NCI-H82 treated with DMSO at 0.1 percent for 48 hours (cell line): ENCODE data around the gene OASL.
"Not testable (repeated sequence)": the region's sequence is repeated elsewhere in the genome, so short reads cannot be mapped to it uniquely, and the experiment has no call there.

Experiments used
- DNase-seq: peaks from one replicate; lab custom pipeline; 2025; ENCODE audit not compliant: unreplicated experiment; lab: John Stamatoyannopoulos, UW

The OASL gene, protein sequence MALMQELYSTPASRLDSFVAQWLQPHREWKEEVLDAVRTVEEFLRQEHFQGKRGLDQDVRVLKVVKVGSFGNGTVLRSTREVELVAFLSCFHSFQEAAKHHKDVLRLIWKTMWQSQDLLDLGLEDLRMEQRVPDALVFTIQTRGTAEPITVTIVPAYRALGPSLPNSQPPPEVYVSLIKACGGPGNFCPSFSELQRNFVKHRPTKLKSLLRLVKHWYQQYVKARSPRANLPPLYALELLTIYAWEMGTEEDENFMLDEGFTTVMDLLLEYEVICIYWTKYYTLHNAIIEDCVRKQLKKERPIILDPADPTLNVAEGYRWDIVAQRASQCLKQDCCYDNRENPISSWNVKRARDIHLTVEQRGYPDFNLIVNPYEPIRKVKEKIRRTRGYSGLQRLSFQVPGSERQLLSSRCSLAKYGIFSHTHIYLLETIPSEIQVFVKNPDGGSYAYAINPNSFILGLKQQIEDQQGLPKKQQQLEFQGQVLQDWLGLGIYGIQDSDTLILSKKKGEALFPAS

DNA sequence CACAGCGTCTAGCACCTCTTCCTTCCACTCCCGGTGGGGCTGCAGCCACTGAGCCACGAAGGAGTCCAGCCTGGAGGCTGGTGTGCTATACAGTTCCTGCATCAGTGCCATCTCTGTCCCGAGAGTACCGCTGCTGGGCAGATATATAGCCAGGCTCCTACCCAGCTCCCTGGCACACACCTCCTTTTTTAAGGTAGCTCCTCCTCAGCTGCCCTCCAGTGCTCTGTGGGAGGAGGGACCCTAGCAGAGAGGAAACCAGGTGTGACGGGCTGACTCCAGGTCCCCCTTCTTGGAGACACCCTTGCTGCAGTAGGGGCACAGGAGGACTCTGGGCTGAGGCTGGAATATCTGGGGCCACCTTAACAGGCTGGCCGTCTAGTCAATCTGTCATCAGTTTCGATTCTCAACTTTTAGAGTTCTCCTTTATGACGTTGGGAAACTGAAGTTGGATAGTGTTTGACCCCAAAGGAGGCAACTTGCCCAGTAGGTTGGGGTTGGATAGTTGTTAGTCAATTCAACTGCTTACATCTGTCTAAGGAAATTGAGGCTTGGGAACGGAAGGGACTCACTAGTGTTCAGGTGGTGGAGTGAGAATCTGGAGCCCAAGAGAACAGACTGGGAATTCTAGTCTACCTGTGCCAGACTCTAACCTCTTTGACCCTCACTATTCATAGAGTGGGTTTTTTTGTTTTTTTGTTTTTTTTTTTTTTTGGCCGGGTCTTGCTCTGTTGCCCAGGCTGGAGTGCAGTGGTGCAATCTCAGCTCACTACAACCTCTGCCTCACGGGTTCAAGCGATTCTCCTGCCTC is at the start of gene OASL:
TSS of gene OASL (minus strand) at position 386 of the 808 bp plus-strand sequence. CDS start at position 111, 275 bp downstream.
- no peak for DNase-seq

DNA sequence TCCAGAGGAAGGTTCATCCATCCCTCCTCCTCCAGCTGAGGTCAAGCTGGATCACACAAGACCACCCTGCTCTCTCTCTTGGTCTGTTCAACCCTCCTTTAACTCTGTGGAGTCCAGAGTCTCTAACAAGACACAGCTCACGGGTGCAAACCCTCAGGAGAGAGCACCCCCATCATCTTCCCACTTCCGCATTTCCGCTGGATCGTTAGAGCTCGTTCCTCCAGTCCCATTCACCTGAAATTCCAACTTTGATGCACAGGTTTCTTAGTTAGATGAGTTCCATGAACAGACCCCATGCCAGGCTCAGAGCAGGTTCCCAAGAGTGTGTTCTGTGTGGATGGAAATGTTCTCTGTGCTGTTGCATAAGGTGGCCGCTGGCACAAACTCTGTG is 49.1 kb upstream of the OASL start:
- no peak for DNase-seq

DNA sequence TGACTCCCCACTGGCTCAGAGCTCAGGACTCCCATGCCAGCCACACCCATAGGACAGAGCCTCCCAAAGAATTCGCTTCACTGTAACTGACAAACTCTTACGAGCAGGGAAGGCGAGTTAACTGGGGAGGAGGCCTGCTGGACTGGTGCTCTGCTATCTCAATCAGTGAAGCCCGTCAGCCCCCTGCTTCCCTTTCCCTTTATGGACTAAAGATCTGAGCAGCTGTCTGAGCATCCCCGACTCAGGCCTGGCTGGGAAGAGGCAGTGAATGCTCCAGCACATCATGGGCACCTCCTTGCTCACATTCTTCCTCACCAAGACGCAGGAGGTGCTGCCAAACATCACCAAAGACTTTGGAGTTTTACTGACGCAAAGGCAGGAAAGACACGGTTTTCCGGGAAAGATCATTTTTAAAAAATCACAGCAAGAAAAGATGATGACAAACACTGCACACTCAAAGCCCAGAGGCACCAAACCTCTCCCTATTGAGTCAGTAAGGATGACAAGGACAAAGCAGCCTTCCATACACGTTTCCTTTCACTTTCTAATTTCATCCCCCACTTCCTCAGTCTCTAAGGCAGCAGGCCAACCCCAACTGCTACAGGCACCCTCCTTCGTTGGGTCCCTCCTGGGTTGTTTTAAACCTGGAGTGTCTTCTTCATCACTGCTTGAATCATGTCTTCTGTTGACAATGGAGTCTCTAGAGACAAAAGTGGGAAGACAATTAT is 48.6 kb upstream of the OASL start:
- no peak for DNase-seq

- DNase-seq: no peak
These were observed 47.8 kb upstream of the OASL start for GRCh38 chr12:121086781-121087295.

DNA sequence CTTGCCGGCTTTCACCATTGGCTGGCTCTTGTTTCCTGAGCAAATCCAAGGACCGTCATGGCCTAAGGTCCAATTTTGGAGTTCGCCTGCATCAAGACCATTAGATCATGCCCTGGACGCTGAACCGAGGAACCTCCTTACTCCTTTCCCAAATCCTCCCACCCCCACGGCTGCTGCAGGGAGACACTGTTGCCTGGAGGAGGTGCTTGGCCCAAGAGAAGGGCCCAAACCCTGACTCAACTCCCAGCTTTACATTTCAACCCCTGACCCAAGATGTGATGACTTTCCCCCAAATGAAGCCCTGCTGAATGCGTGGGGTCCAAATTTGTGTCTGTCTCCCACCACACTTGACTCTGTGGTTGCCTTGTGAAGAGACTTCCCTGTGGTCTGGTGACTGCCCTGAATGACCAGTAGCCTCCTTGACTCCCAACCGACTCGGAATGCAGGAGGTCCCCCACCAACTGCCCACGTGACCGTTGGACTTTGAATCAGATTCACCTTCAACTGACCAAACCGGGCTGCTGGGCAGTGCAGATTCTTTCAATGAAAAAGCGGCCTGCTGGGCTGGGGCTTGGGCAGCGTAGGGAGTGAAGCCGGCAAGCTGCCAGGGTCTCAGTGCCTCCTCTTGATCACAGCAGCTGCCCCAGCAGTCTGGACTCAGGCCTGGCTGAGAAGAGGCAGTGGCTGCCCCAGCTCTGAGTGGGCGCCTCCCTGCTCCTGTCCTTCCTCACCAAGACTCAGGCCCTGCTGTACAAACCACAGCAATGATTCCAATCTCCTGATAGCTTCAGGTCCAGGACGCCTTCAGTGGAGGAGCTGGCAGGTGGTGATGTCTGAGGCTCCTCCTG is 46.7 kb upstream of the OASL start:
- no peak for DNase-seq

DNA sequence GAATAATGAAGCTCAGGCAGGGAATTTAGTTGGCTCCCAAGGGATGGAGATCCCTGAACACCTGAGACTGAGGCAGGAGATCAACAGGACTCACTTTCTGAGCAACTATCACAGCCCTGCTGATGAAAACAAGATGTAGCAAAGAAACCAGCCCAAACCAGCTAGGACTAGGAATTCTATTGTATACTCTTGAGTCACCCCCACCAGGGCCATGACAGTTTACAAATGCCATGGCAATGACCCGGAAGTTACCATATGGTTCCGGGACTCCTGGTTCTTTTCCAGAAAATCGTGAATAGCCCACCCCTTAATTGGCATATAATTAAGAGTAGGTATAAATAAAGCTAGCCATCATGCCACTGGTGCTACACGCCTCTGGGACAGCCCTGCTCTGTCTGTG is 46.0 kb upstream of the OASL start:
- no peak for DNase-seq

DNA sequence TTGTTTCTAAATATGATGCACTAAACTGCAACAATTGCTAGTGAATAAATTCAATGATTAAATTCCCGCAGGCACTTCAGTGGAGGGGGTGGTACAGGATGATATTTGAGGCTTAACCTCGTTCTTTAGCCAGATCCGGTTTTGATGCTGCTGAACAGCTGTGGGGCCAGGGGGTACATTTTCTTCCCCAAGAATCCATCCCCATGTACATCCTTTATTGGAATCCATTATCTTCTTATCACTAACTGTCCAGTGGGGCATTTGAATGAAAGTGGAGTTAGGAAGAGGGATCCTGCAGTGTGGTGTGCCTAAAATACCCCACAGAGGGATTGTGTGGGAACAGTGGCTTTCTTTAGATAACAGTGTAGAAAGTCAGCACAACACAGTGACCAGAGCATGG is 45.2 kb upstream of the OASL start:
- DNase-seq: no peak

GRCh38 chr12:121080909-121081308 is 41.9 kb upstream of the OASL start:
- no peak for DNase-seq

- no peak for DNase-seq
These were observed 40.8 kb upstream of the OASL start for GRCh38 chr12:121079736-121080272.

DNA sequence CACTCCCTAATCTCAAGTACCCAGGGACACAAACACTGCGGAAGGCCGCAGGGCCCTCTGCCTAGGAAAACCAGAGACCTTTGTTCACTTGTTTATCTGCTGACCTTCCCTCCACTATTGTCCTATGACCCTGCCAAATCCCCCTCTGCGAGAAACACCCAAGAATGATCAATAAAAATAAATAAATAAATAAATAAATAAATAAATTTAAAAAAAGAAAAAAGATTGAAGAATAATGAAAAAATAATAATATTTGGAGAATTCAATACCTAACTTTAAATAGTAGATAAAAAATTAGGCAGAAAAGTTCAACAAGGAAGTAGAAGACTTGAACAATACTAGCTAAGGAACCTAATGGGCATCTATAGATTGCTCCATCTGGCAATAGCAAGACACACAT is 38.4 kb upstream of the OASL start:
- DNase-seq: not testable (repeated sequence)

DNA sequence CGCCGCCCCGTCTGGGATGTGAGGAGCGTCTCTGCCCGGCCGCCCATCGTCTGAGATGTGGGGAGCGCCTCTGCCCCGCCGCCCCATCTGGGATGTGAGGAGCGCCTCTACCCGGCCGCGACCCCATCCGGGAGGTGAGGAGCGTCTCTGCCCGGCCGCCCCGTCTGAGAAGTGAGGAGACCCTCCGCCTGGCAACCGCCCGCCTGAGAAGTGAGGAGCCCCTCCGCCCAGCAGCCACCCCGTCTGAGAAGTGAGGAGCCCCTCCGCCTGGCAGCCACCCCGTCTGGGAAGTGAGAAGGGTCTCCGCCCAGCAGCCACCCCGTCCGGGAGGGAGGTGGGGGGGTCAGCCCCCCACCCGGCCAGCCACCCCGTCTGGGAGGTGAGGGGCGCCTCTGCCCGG is 36.9 kb upstream of the OASL start:
- not testable (repeated sequence) for DNase-seq

- no peak for DNase-seq
These were observed 33.1 kb upstream of the OASL start for GRCh38 chr12:121072147-121072546.

- no peak for DNase-seq
These were observed 30.2 kb upstream of the OASL start for GRCh38 chr12:121069206-121069605.

DNA sequence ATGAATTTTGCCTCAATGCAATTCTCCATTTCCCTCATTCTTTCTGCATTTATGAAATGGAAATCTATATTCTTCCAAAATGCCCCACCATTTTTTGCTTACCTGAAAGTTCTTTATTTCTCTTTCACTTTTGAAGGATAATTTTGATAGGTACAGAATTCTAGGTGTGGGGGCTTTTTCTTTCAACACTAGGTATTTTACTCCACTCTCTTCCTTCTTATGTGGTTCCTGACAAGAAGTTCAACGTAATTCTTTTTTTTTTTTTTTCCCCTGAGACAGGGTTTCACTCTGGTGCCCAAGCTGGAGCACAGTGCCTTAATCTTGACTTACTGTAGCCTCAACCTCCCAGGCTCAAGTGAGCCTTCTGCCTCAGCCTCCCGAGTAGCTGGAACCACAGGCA is 26.3 kb upstream of the OASL start:
- DNase-seq: no peak

- not testable (repeated sequence) for DNase-seq
These were observed 25.5 kb upstream of the OASL start for GRCh38 chr12:121064586-121064985.

- DNase-seq: no peak
These were observed 25.1 kb upstream of the OASL start for GRCh38 chr12:121064116-121064515.

DNA sequence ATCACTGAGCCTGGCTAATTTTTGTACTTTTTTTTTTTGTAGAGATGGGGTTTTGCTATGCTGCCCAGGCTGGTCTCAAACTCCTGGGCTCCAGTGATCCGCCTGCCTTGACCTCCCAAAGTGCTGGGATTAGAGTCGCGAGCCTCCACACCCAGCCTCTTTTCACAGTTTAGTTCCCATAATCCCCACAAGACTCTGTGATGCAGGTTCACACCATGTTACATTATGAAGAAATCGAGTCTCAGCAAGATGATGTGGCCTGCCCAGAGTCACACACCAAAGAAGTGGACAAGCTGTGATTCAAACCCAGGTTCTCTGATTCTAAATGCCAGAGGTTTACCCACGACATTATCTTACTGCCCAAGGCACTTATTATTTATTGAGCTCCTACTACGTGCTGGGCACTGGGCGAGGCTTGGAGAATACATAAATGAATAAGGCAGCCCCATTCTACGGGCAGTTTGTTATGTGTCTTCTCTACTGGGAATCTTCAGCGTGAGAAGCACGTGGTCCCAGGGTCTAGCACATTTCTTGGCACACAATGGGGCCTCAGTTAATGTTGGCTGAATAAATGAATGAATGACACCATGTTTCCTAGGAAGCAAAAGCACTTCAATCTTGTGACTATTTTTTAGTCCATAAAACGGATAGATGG is 23.5 kb upstream of the OASL start:
- no peak for DNase-seq

DNA sequence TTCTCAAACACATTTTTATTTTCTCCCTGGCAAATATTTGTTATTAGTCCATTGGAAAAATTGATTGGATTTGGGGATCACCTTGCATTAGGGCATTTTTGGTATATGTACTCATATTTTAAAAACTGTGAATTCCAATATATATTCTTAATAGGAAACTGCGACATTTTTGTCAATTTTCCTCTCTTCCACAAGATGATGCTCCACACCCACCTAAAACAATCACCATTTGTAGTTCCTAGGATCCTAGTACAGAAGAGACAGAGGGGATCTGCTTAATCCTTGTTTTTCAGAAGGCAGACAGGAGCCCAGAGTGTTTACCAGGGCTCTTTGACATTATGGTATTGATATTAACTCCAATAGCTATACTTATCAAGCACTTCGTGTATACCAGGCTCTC is 22.8 kb upstream of the OASL start:
- no peak for DNase-seq
